ENCODE results near the gene ARHGEF6. TPM values are rescaled to one million over a fixed set of nuclear protein-coding genes. Genes with fewer than 3 reads are reported as not detected.

The ARHGEF6 gene
- total RNA-seq, 2 donors from 2014 or later, result 4.1 to 12.7 TPM

GRCh38 chrX:136630881-136631280 is 149.9 kb downstream of the ARHGEF6 start:
- TF ChIP-seq POLR2A (IDR thresholded peaks at IDR 0.05) (no peak), CTCF (IDR thresholded peaks at IDR 0.05) (no peak), POLR2AphosphoS5 (IDR thresholded peaks at IDR 0.05) (no peak)
- H3K4me3 ChIP-seq, result no peak overlapping the region
- no peaks in the 10 kb centered on the region for H3K9me3 ChIP-seq
- no peaks in the 10 kb centered on the region for H3K36me3 ChIP-seq
- no peak for DNase-seq (ENCODE audit: low spot score)
- intact Hi-C loops (cut with DNase I), result no loop called here
- no peak overlapping the region for H3K27ac ChIP-seq
- H3K27me3 ChIP-seq (replicated peaks; ENCODE audit: insufficient read depth), result no peaks in the 10 kb centered on the region
- 90% methylated on average over 1 of the region's 1 CpG for WGBS
- no peaks in the 10 kb centered on the region for H3K4me1 ChIP-seq (replicated peaks)

GRCh38 chrX:136629084-136629750 is 151.5 kb downstream of the ARHGEF6 start:
- Histone ChIP-seq H3K9me3 (no peaks in the 10 kb centered on the region), H3K36me3 (no peaks in the 10 kb centered on the region), H3K4me1 (replicated peaks) (no peaks in the 10 kb centered on the region), H3K27me3 (replicated peaks; ENCODE audit: insufficient read depth) (no peaks in the 10 kb centered on the region), H3K4me3 (no peak overlapping the region), H3K27ac (no peak overlapping the region)
- 64% methylated on average over 6 of the region's 6 CpGs for WGBS
- TF ChIP-seq POLR2AphosphoS5 (IDR thresholded peaks at IDR 0.05) (no peak), POLR2A (IDR thresholded peaks at IDR 0.05) (no peak), CTCF (IDR thresholded peaks at IDR 0.05) (no peak)
- intact Hi-C loops (cut with DNase I), result no loop called here
- DNase-seq (ENCODE audit: low spot score), result no peak

GRCh38 chrX:136627409-136627808 is 153.3 kb downstream of the ARHGEF6 start:
- H3K27ac ChIP-seq, result no peak overlapping the region
- no peak overlapping the region for H3K4me3 ChIP-seq
- H3K27me3 ChIP-seq (replicated peaks; ENCODE audit: insufficient read depth), result no peaks in the 10 kb centered on the region
- 78% methylated on average over 2 of the region's 4 CpGs for WGBS
- intact Hi-C loops (cut with DNase I), result no loop called here
- no peaks in the 10 kb centered on the region for H3K4me1 ChIP-seq (replicated peaks)
- H3K9me3 ChIP-seq, result no peaks in the 10 kb centered on the region
- no peak for DNase-seq (ENCODE audit: low spot score)
- no peaks in the 10 kb centered on the region for H3K36me3 ChIP-seq
- TF ChIP-seq POLR2AphosphoS5 (IDR thresholded peaks at IDR 0.05) (no peak), CTCF (IDR thresholded peaks at IDR 0.05) (no peak), POLR2A (IDR thresholded peaks at IDR 0.05) (no peak)

GRCh38 chrX:136626891-136627290 is 153.8 kb downstream of the ARHGEF6 start:
- Histone ChIP-seq H3K27ac (no peak overlapping the region), H3K4me3 (no peak overlapping the region), H3K36me3 (no peaks in the 10 kb centered on the region), H3K4me1 (replicated peaks) (no peaks in the 10 kb centered on the region), H3K9me3 (no peaks in the 10 kb centered on the region), H3K27me3 (replicated peaks; ENCODE audit: insufficient read depth) (no peaks in the 10 kb centered on the region)
- 100% methylated on average over 1 of the region's 1 CpG for WGBS
- no peak for DNase-seq (ENCODE audit: low spot score)
- no peak for TF ChIP-seq CTCF (IDR thresholded peaks at IDR 0.05)
- TF ChIP-seq POLR2A (IDR thresholded peaks at IDR 0.05), result no peak
- TF ChIP-seq POLR2AphosphoS5 (IDR thresholded peaks at IDR 0.05), result no peak
- intact Hi-C loops (cut with DNase I), result no loop called here

GRCh38 chrX:136626237-136626636 is 154.5 kb downstream of the ARHGEF6 start:
- no peaks in the 10 kb centered on the region for H3K4me1 ChIP-seq (replicated peaks)
- no peak overlapping the region for H3K4me3 ChIP-seq
- H3K27ac ChIP-seq, result no peak overlapping the region
- no peaks in the 10 kb centered on the region for H3K9me3 ChIP-seq
- H3K36me3 ChIP-seq, result no peaks in the 10 kb centered on the region
- no peak for DNase-seq (ENCODE audit: low spot score)
- TF ChIP-seq POLR2A (IDR thresholded peaks at IDR 0.05), result no peak
- TF ChIP-seq POLR2AphosphoS5 (IDR thresholded peaks at IDR 0.05), result no peak
- TF ChIP-seq CTCF (IDR thresholded peaks at IDR 0.05), result no peak
- 75% methylated on average over 2 of the region's 2 CpGs for WGBS
- intact Hi-C loops (cut with DNase I), result no loop called here
- no peaks in the 10 kb centered on the region for H3K27me3 ChIP-seq (replicated peaks; ENCODE audit: insufficient read depth)

Data from prostate gland (tissue), 2 donors.